A673 (cell line): ENCODE data around the gene FCRL6.

Experiments
- CTCF ChIP-seq: fragments of 300-800, 200-600 bp; sonication (generic); conservative IDR thresholded peaks from 2 replicates; pipeline ENCODE4 v1.5.1; 2017; ENCODE audit warnings: low read depth, mild to moderate bottlenecking, antibody characterized with exemption, low read length, moderate library complexity, mixed read lengths
- EZH2 ChIP-seq: fragments of 200-600 bp; sonication (generic); IDR thresholded peaks from 2 replicates; pipeline ENCODE4 v1.6.1; 2017; ENCODE audit warnings: borderline replicate concordance, low read depth, mild to moderate bottlenecking, mixed read lengths, antibody characterized with exemption, low read length; ENCODE audit not compliant: poor library complexity, severe bottlenecking

GRCh38 chr1:159791461-159791860 lies 10.7 kb upstream of the FCRL6 start:
- TF ChIP-seq EZH2: no peak
- TF ChIP-seq CTCF: no peak
